Neural cell (in vitro differentiated cells): ENCODE measurements around the gene PGAP3. TPM values are rescaled to one million over a fixed set of nuclear protein-coding genes. Genes with fewer than 3 reads are reported as not detected.

Experiments used
- H2AFZ ChIP-seq: fragments of 200-600, 300-800 bp; sonication (generic), shearing (Covaris generic); 2 replicates; pipeline ENCODE4 v1.6.0; 2014; ENCODE audit warnings: low read depth, mild to moderate bottlenecking, antibody characterized with exemption, low read length, moderate library complexity
- H3F3A ChIP-seq: fragments of 200-600 bp; shearing (Covaris generic); 2 replicates; pipeline ENCODE4 v1.6.1; 2016; ENCODE audit warnings: mild to moderate bottlenecking, moderate library complexity, mixed read lengths, antibody characterized with exemption, low read length; ENCODE audit not compliant: insufficient read depth, poor library complexity, severe bottlenecking
- H3K27ac ChIP-seq: fragments of 200-600, 300-800 bp; sonication (generic), shearing (Covaris generic); 2 replicates; pipeline ENCODE4 v1.5.1; 2014; ENCODE audit warnings: mild to moderate bottlenecking, low read length, moderate library complexity
- H3K27me3 ChIP-seq: fragments of 300-800, 200-600 bp; sonication (generic), shearing (Covaris generic); 2 replicates; pipeline ENCODE4 v1.6.0; 2014; ENCODE audit warnings: mild to moderate bottlenecking, low read depth, low read length, moderate library complexity; ENCODE audit not compliant: insufficient read depth
- H3K36me3 ChIP-seq: fragments of 300-800, 200-600 bp; sonication (generic), shearing (Covaris generic); 2 replicates; pipeline ENCODE4 v1.5.1; 2014; ENCODE audit warnings: mild to moderate bottlenecking, antibody characterized with exemption, low read length, moderate library complexity; ENCODE audit not compliant: insufficient read depth
- H3K4me2 ChIP-seq: fragments of 300-800, 200-600 bp; sonication (generic), shearing (Covaris generic); 2 replicates; pipeline ENCODE4 v1.6.0; 2014; ENCODE audit warnings: mild to moderate bottlenecking, low read length
- H3K4me3 ChIP-seq: fragments of 300-800, 200-600 bp; sonication (generic), shearing (Covaris generic); 2 replicates; pipeline ENCODE4 v1.5.1; 2014; ENCODE audit warnings: mild to moderate bottlenecking, low read length, moderate library complexity
- H3K79me2 ChIP-seq: fragments of 200-600 bp; shearing (Covaris generic); replicated peaks from 2 replicates; pipeline ENCODE4 v1.6.0; 2014; ENCODE audit warnings: mild to moderate bottlenecking, low read length, moderate library complexity; ENCODE audit not compliant: insufficient read depth
- H3K9ac ChIP-seq: fragments of 300-800, 200-600 bp; sonication (generic), shearing (Covaris generic); 2 replicates; pipeline ENCODE4 v1.6.1; 2016; ENCODE audit warnings: mild to moderate bottlenecking, low read length, mixed read lengths
- H3K9me2 ChIP-seq: fragments of 200-600 bp; shearing (Covaris generic); 2 replicates; pipeline ENCODE4 v1.6.1; 2016; ENCODE audit warnings: mild to moderate bottlenecking, low read length, mixed read lengths; ENCODE audit not compliant: insufficient read depth
- H3K9me3 ChIP-seq: fragments of 200-600, 300-800 bp; sonication (generic), shearing (Covaris generic); 2 replicates; pipeline ENCODE4 v1.6.1; 2016; ENCODE audit warnings: mild to moderate bottlenecking, mixed run types, low read length, moderate library complexity, mixed read lengths
- H4K20me1 ChIP-seq: fragments of 200-600 bp; shearing (Covaris generic); 2 replicates; pipeline ENCODE4 v1.6.1; 2016; ENCODE audit warnings: mild to moderate bottlenecking, mixed run types; ENCODE audit not compliant: insufficient read depth
- CTCF ChIP-seq: fragments of 450-650 bp; IDR thresholded peaks from 2 replicates; pipeline ENCODE4 v1.5.1; 2014; ENCODE audit warnings: antibody characterized with exemption, mild to moderate bottlenecking, moderate library complexity; ENCODE audit not compliant: poor library complexity, severe bottlenecking
- EP300 ChIP-seq: fragments of 450-650 bp; conservative IDR thresholded peaks from 2 replicates; pipeline ENCODE4 v1.6.1; 2014; ENCODE audit warnings: antibody characterized with exemption, mild to moderate bottlenecking, moderate library complexity; ENCODE audit not compliant: poor library complexity, severe bottlenecking
- EZH2 ChIP-seq: fragments of 200-600, 300-800 bp; shearing (Covaris generic), sonication (generic); IDR thresholded peaks from 2 replicates; pipeline ENCODE4 v1.6.1; 2014; ENCODE audit warnings: antibody characterized with exemption, low read length, borderline replicate concordance, mild to moderate bottlenecking; ENCODE audit not compliant: insufficient read depth, poor library complexity, severe bottlenecking
- MXI1 ChIP-seq: fragments of 450-650 bp; conservative IDR thresholded peaks from 2 replicates; pipeline ENCODE4 v1.6.1; 2014; ENCODE audit warnings: antibody characterized with exemption, mild to moderate bottlenecking; ENCODE audit not compliant: poor library complexity, severe bottlenecking
- POLR2AphosphoS5 ChIP-seq: IDR thresholded peaks from 2 replicates; pipeline ENCODE4 v1.6.1; 2012
- RAD21 ChIP-seq: fragments of 450-650 bp; conservative IDR thresholded peaks from 2 replicates; pipeline ENCODE4 v1.6.1; 2014; ENCODE audit warnings: antibody characterized with exemption, mild to moderate bottlenecking, moderate library complexity
- REST ChIP-seq: IDR thresholded peaks from 2 replicates; pipeline ENCODE4 v1.6.1; 2012; ENCODE audit warnings: borderline replicate concordance
- SMC3 ChIP-seq: fragments of 450-650 bp; conservative IDR thresholded peaks from 2 replicates; pipeline ENCODE4 v1.6.1; 2014; ENCODE audit warnings: antibody characterized with exemption, mild to moderate bottlenecking, moderate library complexity; ENCODE audit not compliant: poor library complexity
- TAF1 ChIP-seq: IDR thresholded peaks from 2 replicates; pipeline ENCODE4 v1.6.1; 2012; ENCODE audit warnings: low read depth
- polyA plus RNA-seq: library from polyadenylated mRNA; depleted of rRNA; stranded (reverse); fragments of >200 nt; gene quantifications from 2 replicates; pipeline ENCODE4 v1.2.3, GENCODE V29; 2014

The PGAP3 gene
- polyA plus RNA-seq, 1 donor from 2014 or later: 27.2 TPM

GRCh38 chr17:39647256-39647655 lies 40.6 kb downstream of the PGAP3 start:
- no peak for TF ChIP-seq EP300
- no peak for TF ChIP-seq RAD21
- no peak for TF ChIP-seq MXI1
- TF ChIP-seq REST: no peak
- TF ChIP-seq CTCF: no peak
- TF ChIP-seq TAF1: no peak
- TF ChIP-seq EZH2: no peak
- no peak for TF ChIP-seq SMC3
- TF ChIP-seq POLR2AphosphoS5: no peak
- no peaks in the 10 kb centered on the region for H3K9me3 ChIP-seq

GRCh38 chr17:39643271-39643670 lies 44.6 kb downstream of the PGAP3 start:
- no peaks in the 10 kb centered on the region for H3K27me3 ChIP-seq
- H3F3A ChIP-seq: no peaks in the 10 kb centered on the region
- H3K36me3 ChIP-seq: no peaks in the 10 kb centered on the region
- no peak overlapping the region for H2AFZ ChIP-seq
- TF ChIP-seq EP300: no peak
- no peak for TF ChIP-seq REST
- no peak for TF ChIP-seq POLR2AphosphoS5
- TF ChIP-seq MXI1: no peak
- TF ChIP-seq RAD21: no peak
- TF ChIP-seq CTCF: no peak
- TF ChIP-seq TAF1: no peak
- no peak for TF ChIP-seq SMC3
- no peak for TF ChIP-seq EZH2
- no peaks in the 10 kb centered on the region for H4K20me1 ChIP-seq
- no peaks in the 10 kb centered on the region for H3K9me3 ChIP-seq
- H3K9me2 ChIP-seq: no peaks in the 10 kb centered on the region
- H3K4me2 ChIP-seq: no peak overlapping the region
- H3K27ac ChIP-seq: no peak overlapping the region
- peaks cover 10% of the 10 kb centered on the region for H3K79me2 ChIP-seq
- no peak overlapping the region for H3K4me3 ChIP-seq
- H3K9ac ChIP-seq: no peak overlapping the region

More at GRCh38 chr17:39647256-39647655, 40.6 kb downstream of the PGAP3 start:
- Histone ChIP-seq H3K4me2 (no peak overlapping the region), H3K36me3 (no peaks in the 10 kb centered on the region), H3K9ac (no peak overlapping the region), H3K27me3 (no peaks in the 10 kb centered on the region), H3K27ac (no peak overlapping the region), H3K79me2 (no peaks in the 10 kb centered on the region), H4K20me1 (no peaks in the 10 kb centered on the region), H3F3A (no peaks in the 10 kb centered on the region), H3K4me3 (no peak overlapping the region), H3K9me2 (no peaks in the 10 kb centered on the region), H2AFZ (no peak overlapping the region)
